HepG2 (cell line): ENCODE measurements around the gene TMTC2. TPM values are rescaled to one million over a fixed set of nuclear protein-coding genes. Genes with fewer than 3 reads are reported as not detected.

Experiments
- ATAC-seq: fragments of 200-7000 bp; cut with Tn5 transposase; 3 replicates; pipeline ENCODE4 v1.9.1; 2020; ENCODE audit warnings: mild to moderate bottlenecking, moderate library complexity
- BruUV-seq: library from RNA; stranded (reverse); fragments of 400-500 nt; replicated peaks from 2 replicates; lab custom pipeline; 2021; lab: Mats Ljungman, UMichigan
- CTCF ChIA-PET: fragments of 300-600 bp; formaldehyde crosslinking; extraction: SDS; loops from one replicate; lab custom pipeline; 2021; ENCODE audit warnings: low total read pairs, inconsistent platforms, low intra/inter-chr PET ratio; lab: Yijun Ruan, JAX
- POLR2A ChIA-PET: fragments of 350-600 bp; sonication (Branson Sonifier 250); formaldehyde crosslinking; loops from one replicate; lab custom pipeline; 2020; ENCODE audit warnings: antibody characterized with exemption, inconsistent platforms; lab: Yijun Ruan, JAX
- DNase-seq: peaks from one replicate; pipeline ENCODE4 v3.0.0-alpha.2; 2015; ENCODE audit warnings: low spot score
- FAIRE-seq: peaks from 3 replicates; lab custom pipeline; 2011; peaks lifted over from hg19 to GRCh38; lab: Jason Lieb, UNC
- H2AFZ ChIP-seq: one replicate; pipeline ENCODE4 v1.6.1; 2011; ENCODE audit warnings: low read length, inconsistent platforms
- H3K27ac ChIP-seq: fragments of 300-600 bp; 3 replicates; pipeline ENCODE4 v1.8.0; 2011; ENCODE audit warnings: mixed run types, mild to moderate bottlenecking, mixed read lengths, low read length, inconsistent platforms; ENCODE audit not compliant: insufficient read depth; ENCODE audit errors: extremely low read length
- H3K27me3 ChIP-seq, 2 experiments: fragments of 200-600 bp in 1 of 2; 2 replicates in 1 of 2; 3 replicates in 1 of 2; pipeline versions ENCODE4 v1.6.0 to v1.8.0; 2011; ENCODE audit warnings: low read length in 2 of 2, mild to moderate bottlenecking in 2 of 2, moderate library complexity in 2 of 2, inconsistent platforms in 1 of 2; ENCODE audit not compliant: insufficient read depth in 2 of 2, control insufficient read depth in 1 of 2
- H3K36me3 ChIP-seq, 2 experiments: fragments of 200-600 bp in 1 of 2; replicated peaks in 1 of 2; 2 replicates in 1 of 2; 3 replicates in 1 of 2; pipeline versions ENCODE4 v1.5.1 to v1.8.0; 2011; ENCODE audit warnings: low read length in 2 of 2, inconsistent platforms in 1 of 2; ENCODE audit not compliant: insufficient read depth in 2 of 2, control insufficient read depth in 1 of 2
- H3K4me1 ChIP-seq: 2 replicates; pipeline ENCODE4 v1.5.1; 2012; ENCODE audit warnings: low read length, inconsistent platforms; ENCODE audit not compliant: insufficient read depth
- H3K4me2 ChIP-seq: 2 replicates; pipeline ENCODE4 v1.6.0; 2011; ENCODE audit warnings: low read depth, low read length, inconsistent platforms
- H3K4me3 ChIP-seq, 3 experiments: fragments of 200-600 bp in 1 of 3; sonication (generic), shearing (Covaris generic) in 1 of 3; replicated peaks in 1 of 3; 2 replicates each; pipeline ENCODE4 v1.5.1; 2011 to 2016; ENCODE audit warnings: low read length in 3 of 3, inconsistent platforms in 2 of 3, low read depth in 2 of 3, mild to moderate bottlenecking in 2 of 3, control low read depth in 1 of 3, mixed read lengths in 1 of 3; ENCODE audit not compliant: insufficient read depth in 1 of 3
- H3K79me2 ChIP-seq: one replicate; pipeline ENCODE4 v1.6.1; 2011; ENCODE audit warnings: low read length, inconsistent platforms; ENCODE audit not compliant: insufficient read depth
- H3K9ac ChIP-seq: 2 replicates; pipeline ENCODE4 v1.6.0; 2011; ENCODE audit warnings: mild to moderate bottlenecking, low read depth, low read length, inconsistent platforms; ENCODE audit not compliant: insufficient read depth
- H3K9me3 ChIP-seq: 2 replicates; pipeline ENCODE4 v1.5.1; 2012; ENCODE audit warnings: mild to moderate bottlenecking, low read length
- H4K20me1 ChIP-seq: 2 replicates; pipeline ENCODE4 v1.6.0; 2011; ENCODE audit warnings: inconsistent platforms, mild to moderate bottlenecking, low read length, moderate library complexity; ENCODE audit not compliant: insufficient read depth
- AGO1 ChIP-seq: fragments of 200-400 bp; formaldehyde crosslinking; IDR thresholded peaks from 2 replicates; pipeline ENCODE4 v1.6.1; 2017; ENCODE audit warnings: mild to moderate bottlenecking, low read depth, low read length, moderate library complexity; ENCODE audit not compliant: poor library complexity, severe bottlenecking
- GTF2F1 ChIP-seq: fragments of 150-350 bp; IDR thresholded peaks from 2 replicates; pipeline ENCODE4 v1.6.1; 2014; ENCODE audit warnings: low read length
- NFYC ChIP-seq: IDR thresholded peaks from 2 replicates; pipeline ENCODE4 v1.6.1; 2016; ENCODE audit warnings: missing genetic modification reagents, missing compliant biosample characterization
- PAF1 ChIP-seq: IDR thresholded peaks from 2 replicates; pipeline ENCODE4 v1.6.1; 2016; ENCODE audit warnings: missing genetic modification reagents, missing compliant biosample characterization
- RNF219 ChIP-seq: sonication (generic); formaldehyde crosslinking; IDR thresholded peaks from 2 replicates; pipeline ENCODE4 v1.5.0; 2020; ENCODE audit warnings: mild to moderate bottlenecking, missing genetic modification reagents
- RXRB ChIP-seq: IDR thresholded peaks from 2 replicates; pipeline ENCODE4 v1.6.1; 2016; ENCODE audit warnings: borderline replicate concordance, missing genetic modification reagents, missing compliant biosample characterization
- SCMH1 ChIP-seq: sonication (generic); formaldehyde crosslinking; IDR thresholded peaks from 2 replicates; pipeline ENCODE4 v1.9.0; 2021; ENCODE audit warnings: missing genetic modification reagents, mild to moderate bottlenecking, borderline replicate concordance
- ZBTB46 ChIP-seq: sonication (generic); formaldehyde crosslinking; IDR thresholded peaks from 2 replicates; pipeline ENCODE4 v1.4.0; 2020; ENCODE audit warnings: mild to moderate bottlenecking, missing genetic modification reagents, borderline replicate concordance
- ZMYM2 ChIP-seq: sonication (generic); formaldehyde crosslinking; IDR thresholded peaks from 2 replicates; pipeline ENCODE4 v1.8.0; 2022; ENCODE audit warnings: mild to moderate bottlenecking, missing genetic modification reagents
- ZNF235 ChIP-seq: sonication (generic); formaldehyde crosslinking; IDR thresholded peaks from 2 replicates; pipeline ENCODE4 v1.8.1; 2023; ENCODE audit warnings: mild to moderate bottlenecking, missing genetic modification reagents, borderline replicate concordance
- ZNF274 ChIP-seq: sonication (generic); formaldehyde crosslinking; IDR thresholded peaks from 2 replicates; pipeline ENCODE4 v1.5.1; 2020; ENCODE audit warnings: mild to moderate bottlenecking, missing genetic modification reagents
- ZNF331 ChIP-seq: sonication (generic); formaldehyde crosslinking; IDR thresholded peaks from 2 replicates; pipeline ENCODE4 v1.4.0; 2020; ENCODE audit warnings: missing genetic modification reagents
- ZNF562 ChIP-seq: sonication (generic); formaldehyde crosslinking; IDR thresholded peaks from 2 replicates; pipeline ENCODE4 v1.8.0; 2022; ENCODE audit warnings: missing genetic modification reagents, borderline replicate concordance
- ZNF713 ChIP-seq: sonication (generic); formaldehyde crosslinking; IDR thresholded peaks from 2 replicates; pipeline ENCODE4 v1.4.0; 2020; ENCODE audit warnings: mild to moderate bottlenecking, missing genetic modification reagents
- ZNF770 ChIP-seq: sonication (generic); formaldehyde crosslinking; IDR thresholded peaks from 2 replicates; pipeline ENCODE4 v1.5.0; 2020; ENCODE audit warnings: mild to moderate bottlenecking, missing genetic modification reagents
- ZNF781 ChIP-seq: sonication (generic); formaldehyde crosslinking; IDR thresholded peaks from 2 replicates; pipeline ENCODE4 v1.5.1; 2020; ENCODE audit warnings: borderline replicate concordance, mild to moderate bottlenecking, missing genetic modification reagents; ENCODE audit errors: not compliant biosample characterization
- ZNF800 ChIP-seq: sonication (generic); formaldehyde crosslinking; IDR thresholded peaks from 2 replicates; pipeline ENCODE4 v1.4.0; 2020; ENCODE audit warnings: missing genetic modification reagents
- ZNF891 ChIP-seq: sonication (generic); formaldehyde crosslinking; IDR thresholded peaks from 2 replicates; pipeline ENCODE4 v1.5.0; 2020; ENCODE audit warnings: mild to moderate bottlenecking, missing genetic modification reagents
- ZSCAN12 ChIP-seq: sonication (generic); formaldehyde crosslinking; IDR thresholded peaks from 2 replicates; pipeline ENCODE4 v1.9.0; 2021; ENCODE audit warnings: mild to moderate bottlenecking, missing genetic modification reagents
- WGBS: methylation state at CpG from one replicate; pipeline ENCODE4 v1.1.6; 2017; ENCODE audit warnings: low lambda C conversion rate; 5-methylcytosine and 5-hydroxymethylcytosine counted together
- in situ Hi-C: cut with HindIII; loops from 2 replicates; pipeline ENCODE4 v1.10.0; 2017; ENCODE audit warnings: low pct_unique_long_range_greater_than_20kb; ENCODE audit not compliant: extremely low pct_ligation_motif_present
- intact Hi-C: fragments of 100-400 bp; cut with micrococcal nuclease; formaldehyde crosslinking; loops from one replicate; pipeline ENCODE4 v1.10.0; 2022; ENCODE audit not compliant: unreplicated experiment
- polyA plus RNA-seq, 8 experiments: library from polyadenylated mRNA; depleted of rRNA in 3 of 8; stranded (reverse) in 7 of 8; unstranded in 1 of 8; fragments of >200 nt; fragmentation: Illumina TruSeq in 4 of 8; extraction: Trizol in 4 of 8; gene quantifications; 2 replicates each; pipeline versions ENCODE4 v1.2.1 to v1.2.3, GENCODE V29; 2011 to 2016; ENCODE audit warnings: low read depth in 4 of 8, missing spikeins in 1 of 8, mixed read lengths in 1 of 8; ENCODE audit not compliant: insufficient read depth in 1 of 8
- total RNA-seq, 5 experiments: library from RNA; depleted of rRNA; stranded (reverse); fragments of >200 nt; fragmentation: Illumina TruSeq; extraction: Trizol; gene quantifications; 2 replicates each; pipeline ENCODE4 v1.2.3, GENCODE V29; 2016; ENCODE audit warnings: low read depth in 1 of 5

Gene TMTC2
- total and polyA plus RNA-seq, 2 of the 13 experiments (the other 11 are each of a cell fraction or from before 2014, with no cell fraction given) = 0.55 to 0.63 TPM

GRCh38 chr12:83142914-83143313 lies 456.2 kb downstream of the TMTC2 start:
- no peak for FAIRE-seq
- Histone ChIP-seq H4K20me1 (no peaks in the 10 kb centered on the region), H3K4me3 (no peak overlapping the region), H3K4me2 (no peak overlapping the region), H3K36me3 (no peaks in the 10 kb centered on the region), H3K27me3 (no peaks in the 10 kb centered on the region), H3K27ac (no peak overlapping the region), H3K4me1 (no peaks in the 10 kb centered on the region), H3K9me3 (peaks cover 27% of the 10 kb centered on the region; the same call in 1 of the 2 replicates), H2AFZ (no peak overlapping the region), H3K79me2 (no peaks in the 10 kb centered on the region), H3K9ac (no peak overlapping the region)
- CTCF ChIA-PET = no interaction called here
- WGBS = 39% methylated on average over 6 of the region's 6 CpGs
- in situ Hi-C loops = no loop called here
- no peak for ATAC-seq
- no TSS peak for BruUV-seq
- POLR2A ChIA-PET = no interaction called here
- intact Hi-C loops = no loop called here
- no peak for DNase-seq
- no peak for TF ChIP-seq NFYC (CRISPR knock-in tag)
- TF ChIP-seq ZNF800 (CRISPR knock-in tag) = no peak
- TF ChIP-seq SCMH1 (CRISPR knock-in tag) = no peak
- no peak for TF ChIP-seq RXRB
- no peak for TF ChIP-seq GTF2F1
- no peak for TF ChIP-seq ZNF891
- no peak for TF ChIP-seq ZNF235 (CRISPR knock-in tag)
- TF ChIP-seq ZNF331 (CRISPR knock-in tag) = no peak
- no peak for TF ChIP-seq ZNF713 (CRISPR knock-in tag)
- no peak for TF ChIP-seq ZBTB46
- no peak for TF ChIP-seq ZNF770 (CRISPR knock-in tag)
- TF ChIP-seq PAF1 (CRISPR knock-in tag) = no peak
- TF ChIP-seq ZSCAN12 (CRISPR knock-in tag) = no peak
- no peak for TF ChIP-seq RNF219 (CRISPR knock-in tag)
- TF ChIP-seq ZMYM2 (CRISPR knock-in tag) = no peak
- TF ChIP-seq ZNF562 (CRISPR knock-in tag) = no peak
- TF ChIP-seq ZNF274 (CRISPR knock-in tag) = no peak
- TF ChIP-seq ZNF781 (CRISPR knock-in tag) = no peak
- TF ChIP-seq AGO1 = no peak
